Epithelial cell of proximal tubule (primary cell): ENCODE results near the gene COL25A1. TPM values are rescaled to one million over a fixed set of nuclear protein-coding genes. Genes with fewer than 3 reads are reported as not detected.

Experiments used
- DNase-seq: peaks from one replicate; pipeline ENCODE4 v3.0.0-alpha.2; 2011; ENCODE audit warnings: low read depth
- H3K4me3 ChIP-seq: 2 replicates; pipeline ENCODE4 v1.5.1; 2011; ENCODE audit warnings: low read depth, mild to moderate bottlenecking, low read length
- CTCF ChIP-seq: conservative IDR thresholded peaks from 2 replicates; pipeline ENCODE4 v1.5.1; 2012; ENCODE audit warnings: low read depth, mild to moderate bottlenecking, low read length
- total RNA-seq: library from RNA; depleted of rRNA; stranded (reverse); fragments of >200 nt; gene quantifications from 2 replicates; pipeline ENCODE4 v1.2.3, GENCODE V29; 2015

Gene COL25A1
- 0.46 and 0.65 TPM in 2 replicates for total RNA-seq

DNA sequence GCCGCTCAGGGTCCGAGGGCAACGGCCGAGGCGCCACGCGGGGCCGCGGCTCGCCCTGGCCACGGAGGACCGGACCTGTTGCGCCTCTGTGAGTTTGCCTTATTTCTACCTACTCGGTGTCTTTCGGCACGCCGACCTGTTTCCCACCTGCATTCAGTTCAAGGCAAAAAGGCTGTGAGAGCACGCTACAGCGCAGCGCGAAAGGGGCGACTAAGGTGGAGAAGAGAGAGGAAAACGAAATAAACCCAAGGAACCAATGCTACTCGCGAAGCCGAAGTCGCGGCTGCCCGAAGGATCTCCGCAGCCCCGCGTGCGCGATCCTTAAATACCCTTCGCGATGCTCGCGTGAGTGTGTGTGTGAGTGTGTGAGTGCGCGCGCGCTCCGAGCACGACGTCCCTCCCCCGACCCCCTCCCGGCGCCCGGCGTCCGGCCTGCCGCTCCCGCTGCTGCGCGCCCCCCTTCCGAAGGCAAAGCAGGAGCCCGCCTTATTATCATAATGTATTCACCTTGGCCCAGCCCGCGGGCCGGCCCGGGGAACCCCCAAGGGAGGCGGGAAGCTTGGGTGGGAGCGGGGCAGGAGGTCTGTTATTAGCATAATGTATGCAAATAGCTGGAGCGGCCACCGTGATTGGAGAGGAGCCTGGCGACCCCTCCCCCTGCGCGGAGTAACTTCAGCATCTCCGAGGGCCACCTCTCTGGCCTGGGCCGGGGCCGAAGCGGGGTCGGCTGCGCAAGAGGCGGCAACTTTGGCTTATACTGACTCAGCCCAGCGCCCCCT is at the start of gene COL25A1:
Gene COL25A1, minus strand, starts transcription at position 298 of the 779 bp plus-strand sequence.
- H3K4me3 ChIP-seq: peak within 1 kb of the TSS; percentile 52
- TF ChIP-seq CTCF: no peak
- no peak for DNase-seq

DNA sequence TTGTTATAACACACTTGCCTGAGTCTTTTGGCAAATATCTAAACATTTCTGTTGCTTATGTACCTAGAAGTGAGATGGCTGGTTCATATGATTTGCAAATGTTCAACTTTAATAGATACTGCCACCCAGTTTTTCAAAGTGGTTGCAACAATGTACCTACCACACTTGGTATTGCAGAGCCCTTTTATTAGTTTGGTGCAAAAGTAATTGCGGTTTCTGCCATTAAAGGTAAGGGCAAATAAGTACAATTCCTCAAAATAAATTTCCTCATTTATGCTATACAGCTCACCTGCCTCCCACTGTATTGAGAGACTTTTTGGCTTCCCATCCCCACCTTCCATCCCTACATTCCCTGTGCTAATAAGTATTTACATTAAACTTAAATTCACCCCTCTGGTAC is 47.7 kb upstream of the COL25A1 start:
- no peak for TF ChIP-seq CTCF
- no peak overlapping the region for H3K4me3 ChIP-seq
- no peak for DNase-seq

GRCh38 chr4:109334129-109335105 is 32.0 kb upstream of the COL25A1 start:
- DNase-seq: no peak
- TF ChIP-seq CTCF: no peak

DNA sequence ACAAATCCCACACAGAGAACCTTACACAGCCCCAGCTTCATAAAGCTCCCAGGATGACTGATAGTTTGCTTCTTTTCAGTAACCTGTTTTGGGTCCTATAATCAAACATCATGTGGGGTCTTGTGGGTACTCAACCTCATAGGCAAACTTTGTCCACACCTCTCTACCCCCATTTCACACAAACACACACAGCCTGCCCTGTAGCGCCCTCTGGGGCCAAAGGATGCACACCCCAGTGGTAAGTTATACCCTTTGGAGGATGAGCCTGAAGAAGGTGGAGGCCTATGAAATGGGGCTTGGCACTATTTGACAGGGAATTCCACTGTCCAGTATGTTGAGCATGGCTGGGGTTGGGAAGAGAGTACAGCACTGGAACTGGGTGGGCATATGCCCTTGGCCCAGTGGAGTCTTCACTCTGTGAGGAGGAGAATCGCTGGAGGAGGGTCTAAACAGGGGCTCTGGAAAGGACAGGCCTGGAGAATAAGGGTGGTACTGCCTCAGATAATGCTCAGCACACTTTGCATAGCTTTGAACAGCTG is 30.5 kb upstream of the COL25A1 start:
- TF ChIP-seq CTCF: peak; percentile 39
- no peak overlapping the region for H3K4me3 ChIP-seq
- no peak for DNase-seq

More at GRCh38 chr4:109334129-109335105, 32.0 kb upstream of the COL25A1 start:
- H3K4me3 ChIP-seq: no peak overlapping the region

- no peak overlapping the region for H3K4me3 ChIP-seq
- TF ChIP-seq CTCF: no peak
- no peak for DNase-seq
Measured at GRCh38 chr4:109327641-109328040, 25.2 kb upstream of the COL25A1 start.

DNA sequence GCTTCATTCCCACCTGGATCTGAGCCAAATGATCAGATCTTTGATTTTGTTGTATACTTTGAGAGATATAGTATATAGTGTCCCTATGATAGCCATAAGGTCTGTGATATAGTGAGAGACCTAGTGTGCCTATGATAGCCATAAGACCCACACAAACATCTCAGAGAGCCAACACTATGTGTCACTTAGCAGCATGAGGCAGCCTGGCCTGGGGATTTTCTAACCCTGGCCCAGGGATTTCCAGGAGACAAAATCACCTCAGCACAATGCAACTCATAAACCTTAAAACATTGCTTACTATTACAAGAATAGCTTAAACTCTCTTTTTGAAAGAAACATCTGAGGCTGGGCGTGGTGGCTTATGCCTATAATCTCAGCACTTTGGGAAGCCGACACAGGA is 23.2 kb upstream of the COL25A1 start:
- no peak overlapping the region for H3K4me3 ChIP-seq
- DNase-seq: no peak
- TF ChIP-seq CTCF: no peak
